ENCODE measurements around the gene MOB1A.

Gene MOB1A

GRCh38 chr2:74177696-74178095 is 983 bp downstream of the MOB1A start:
- peak overlapping the region; percentile 90 for H3K4me3 ChIP-seq (replicated peaks; ENCODE audit: low read depth, low read length)
- TF ChIP-seq CTCF (IDR thresholded peaks at IDR 0.05; ENCODE audit: insufficient read depth, low read length, poor library complexity, severe bottlenecking): no peak
- H3K27me3 ChIP-seq (replicated peaks; ENCODE audit: control insufficient read depth, insufficient read depth, low read length): no peaks in the 10 kb centered on the region
- no peaks in the 10 kb centered on the region; the same call in 1 of the 2 replicates for H3K36me3 ChIP-seq (ENCODE audit: control insufficient read depth, insufficient read depth, low read length)
- no peak for DNase-seq (ENCODE audit: extremely low read depth, insufficient read length)

GRCh38 chr2:74174909-74175308 is 3.8 kb downstream of the MOB1A start:
- peaks cover 2% of the 10 kb centered on the region; the same call in 1 of the 2 replicates for H3K36me3 ChIP-seq (ENCODE audit: control insufficient read depth, insufficient read depth, low read length)
- peak overlapping the region; percentile 28 for H3K4me3 ChIP-seq (replicated peaks; ENCODE audit: low read depth, low read length)
- no peak for TF ChIP-seq CTCF (IDR thresholded peaks at IDR 0.05; ENCODE audit: insufficient read depth, low read length, poor library complexity, severe bottlenecking)
- DNase-seq (ENCODE audit: extremely low read depth, insufficient read length): no peak
- no peaks in the 10 kb centered on the region for H3K27me3 ChIP-seq (replicated peaks; ENCODE audit: control insufficient read depth, insufficient read depth, low read length)

- peaks cover 13% of the 10 kb centered on the region for H3K36me3 ChIP-seq (ENCODE audit: control insufficient read depth, insufficient read depth, low read length)
These were observed 9.9 kb downstream of the MOB1A start for GRCh38 chr2:74168739-74169138.

GRCh38 chr2:74164761-74165160 is 13.9 kb downstream of the MOB1A start:
- Histone ChIP-seq H3K4me3 (replicated peaks; ENCODE audit: low read depth, low read length) (no peak overlapping the region), H3K36me3 (ENCODE audit: control insufficient read depth, insufficient read depth, low read length) (peaks cover 14% of the 10 kb centered on the region), H3K27me3 (replicated peaks; ENCODE audit: control insufficient read depth, insufficient read depth, low read length) (no peaks in the 10 kb centered on the region)
- no peak for TF ChIP-seq CTCF (IDR thresholded peaks at IDR 0.05; ENCODE audit: insufficient read depth, low read length, poor library complexity, severe bottlenecking)
- no peak for DNase-seq (ENCODE audit: extremely low read depth, insufficient read length)

More at GRCh38 chr2:74168739-74169138, 9.9 kb downstream of the MOB1A start:
- no peaks in the 10 kb centered on the region for H3K27me3 ChIP-seq (replicated peaks; ENCODE audit: control insufficient read depth, insufficient read depth, low read length)
- no peak for DNase-seq (ENCODE audit: extremely low read depth, insufficient read length)
- H3K4me3 ChIP-seq (replicated peaks; ENCODE audit: low read depth, low read length): no peak overlapping the region
- no peak for TF ChIP-seq CTCF (IDR thresholded peaks at IDR 0.05; ENCODE audit: insufficient read depth, low read length, poor library complexity, severe bottlenecking)

- Histone ChIP-seq H3K36me3 (ENCODE audit: control insufficient read depth, insufficient read depth, low read length) (peaks cover 15% of the 10 kb centered on the region), H3K4me3 (replicated peaks; ENCODE audit: low read depth, low read length) (no peak overlapping the region), H3K27me3 (replicated peaks; ENCODE audit: control insufficient read depth, insufficient read depth, low read length) (no peaks in the 10 kb centered on the region)
- DNase-seq (ENCODE audit: extremely low read depth, insufficient read length): no peak
- no peak for TF ChIP-seq CTCF (IDR thresholded peaks at IDR 0.05; ENCODE audit: insufficient read depth, low read length, poor library complexity, severe bottlenecking)
These were observed 15.7 kb downstream of the MOB1A start for GRCh38 chr2:74162951-74163350.

- DNase-seq (ENCODE audit: extremely low read depth, insufficient read length): no peak
- no peak for TF ChIP-seq CTCF (IDR thresholded peaks at IDR 0.05; ENCODE audit: insufficient read depth, low read length, poor library complexity, severe bottlenecking)
- no peak overlapping the region for H3K4me3 ChIP-seq (replicated peaks; ENCODE audit: low read depth, low read length)
- H3K36me3 ChIP-seq (ENCODE audit: control insufficient read depth, insufficient read depth, low read length): peaks cover 5% of the 10 kb centered on the region
- no peaks in the 10 kb centered on the region for H3K27me3 ChIP-seq (replicated peaks; ENCODE audit: control insufficient read depth, insufficient read depth, low read length)
These were observed 22.8 kb downstream of the MOB1A start for GRCh38 chr2:74155830-74156229.
